ENCODE results near the gene TMEM108.

DNA sequence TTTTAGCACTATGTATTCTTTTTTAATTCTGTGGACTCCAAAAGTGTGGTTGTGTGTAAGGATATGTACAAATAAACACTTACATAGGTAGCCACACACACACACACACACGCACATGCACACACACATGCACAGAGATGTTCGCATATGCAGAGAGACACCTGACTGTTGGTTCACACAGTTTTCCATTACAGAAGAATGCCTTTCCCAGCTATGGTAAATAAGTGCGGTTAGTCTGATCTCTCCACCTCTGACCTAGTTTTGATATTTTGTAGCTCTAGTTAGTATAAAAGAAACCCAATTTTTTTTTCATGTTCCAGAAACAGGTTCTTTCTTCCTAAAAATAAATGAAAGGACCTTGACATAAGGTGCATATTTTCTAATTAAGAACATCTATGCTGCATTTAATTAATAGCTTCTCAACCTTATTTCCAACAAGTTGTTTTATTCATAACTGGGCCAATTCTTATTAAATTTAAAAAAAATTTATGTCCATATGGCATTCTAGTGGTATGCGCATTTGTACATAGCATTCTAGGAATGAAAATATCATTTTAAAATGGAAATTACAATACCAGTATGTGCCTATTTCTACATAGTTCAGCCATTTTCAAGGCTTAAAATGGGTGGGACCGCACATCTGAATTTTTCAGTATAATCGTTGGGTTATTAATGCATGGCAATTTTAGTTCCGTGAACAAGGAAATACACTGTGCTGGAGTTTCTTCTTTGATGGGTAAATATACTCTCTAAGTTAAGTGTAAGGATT is 27.2 kb downstream of the TMEM108 start:
- TF ChIP-seq, protein P1, sequence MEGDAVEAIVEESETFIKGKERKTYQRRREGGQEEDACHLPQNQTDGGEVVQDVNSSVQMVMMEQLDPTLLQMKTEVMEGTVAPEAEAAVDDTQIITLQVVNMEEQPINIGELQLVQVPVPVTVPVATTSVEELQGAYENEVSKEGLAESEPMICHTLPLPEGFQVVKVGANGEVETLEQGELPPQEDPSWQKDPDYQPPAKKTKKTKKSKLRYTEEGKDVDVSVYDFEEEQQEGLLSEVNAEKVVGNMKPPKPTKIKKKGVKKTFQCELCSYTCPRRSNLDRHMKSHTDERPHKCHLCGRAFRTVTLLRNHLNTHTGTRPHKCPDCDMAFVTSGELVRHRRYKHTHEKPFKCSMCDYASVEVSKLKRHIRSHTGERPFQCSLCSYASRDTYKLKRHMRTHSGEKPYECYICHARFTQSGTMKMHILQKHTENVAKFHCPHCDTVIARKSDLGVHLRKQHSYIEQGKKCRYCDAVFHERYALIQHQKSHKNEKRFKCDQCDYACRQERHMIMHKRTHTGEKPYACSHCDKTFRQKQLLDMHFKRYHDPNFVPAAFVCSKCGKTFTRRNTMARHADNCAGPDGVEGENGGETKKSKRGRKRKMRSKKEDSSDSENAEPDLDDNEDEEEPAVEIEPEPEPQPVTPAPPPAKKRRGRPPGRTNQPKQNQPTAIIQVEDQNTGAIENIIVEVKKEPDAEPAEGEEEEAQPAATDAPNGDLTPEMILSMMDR (IDR thresholded peaks at IDR 0.05; ENCODE audit: low read depth, low read length) = no peak
- TF ChIP-seq POLR2A (IDR thresholded peaks at IDR 0.05; ENCODE audit: extremely low read depth, insufficient read length) = no peak

All from NB4 (cell line).